ENCODE results near the gene HIP1. TPM values are rescaled to one million over a fixed set of nuclear protein-coding genes. Genes with fewer than 3 reads are reported as not detected.
"Not testable (repeated sequence)": the region's sequence is repeated elsewhere in the genome, so short reads cannot be mapped to it uniquely, and the experiment has no call there.

The HIP1 gene
- total RNA-seq, 1 donor from 2014 or later, result 19.3 TPM

DNA sequence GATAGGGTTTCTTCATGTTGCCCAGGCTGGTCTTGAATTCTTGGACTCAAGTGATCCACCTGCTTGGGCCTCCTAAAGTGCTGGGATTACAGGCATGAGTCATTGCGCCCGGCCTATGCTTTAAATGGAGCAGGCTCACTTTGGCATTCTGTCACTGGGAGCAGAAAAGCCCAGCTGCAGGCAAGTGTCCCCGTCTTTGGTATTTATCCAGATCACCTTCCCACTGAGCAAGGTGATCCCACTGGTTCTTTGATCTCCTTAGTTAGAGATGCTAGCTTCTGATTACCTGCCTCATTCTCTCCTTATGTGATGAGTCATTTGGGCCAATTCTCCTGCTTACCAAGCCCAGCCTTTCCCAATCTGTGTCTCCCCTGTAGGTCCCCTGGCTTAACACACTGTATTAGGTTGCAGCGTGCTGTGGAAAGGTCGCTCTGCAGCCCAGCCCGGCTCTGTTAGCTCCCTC, 207.4 kb downstream of the HIP1 start:
- no peak for DNase-seq (ENCODE audit: low spot score)

DNA sequence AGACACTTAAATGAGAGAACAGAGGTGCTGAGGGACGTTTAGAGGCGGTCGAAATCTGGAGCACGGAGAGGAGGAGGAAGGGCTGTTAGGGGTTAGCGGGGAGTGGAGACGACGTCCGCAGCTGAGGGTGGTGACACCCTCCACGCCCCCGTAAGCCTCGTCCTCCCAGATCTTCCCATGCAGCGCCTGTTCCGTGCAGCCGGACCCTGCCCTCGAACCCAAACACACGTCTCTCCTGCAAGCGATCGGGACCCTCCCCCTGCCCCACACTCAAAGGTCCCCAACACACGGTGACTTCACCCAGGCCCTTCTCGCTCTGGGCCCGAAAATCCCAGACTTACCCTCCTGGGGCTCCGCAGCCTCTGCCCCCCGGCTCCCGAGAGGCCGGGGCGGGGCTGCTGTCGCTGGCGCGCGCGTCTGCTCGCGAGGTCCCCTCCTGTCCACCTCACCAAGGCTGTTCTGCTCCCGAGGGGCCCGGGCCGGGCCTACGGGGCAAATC, 211.5 kb downstream of the HIP1 start:
- not testable (repeated sequence) for DNase-seq (ENCODE audit: low spot score)

DNA sequence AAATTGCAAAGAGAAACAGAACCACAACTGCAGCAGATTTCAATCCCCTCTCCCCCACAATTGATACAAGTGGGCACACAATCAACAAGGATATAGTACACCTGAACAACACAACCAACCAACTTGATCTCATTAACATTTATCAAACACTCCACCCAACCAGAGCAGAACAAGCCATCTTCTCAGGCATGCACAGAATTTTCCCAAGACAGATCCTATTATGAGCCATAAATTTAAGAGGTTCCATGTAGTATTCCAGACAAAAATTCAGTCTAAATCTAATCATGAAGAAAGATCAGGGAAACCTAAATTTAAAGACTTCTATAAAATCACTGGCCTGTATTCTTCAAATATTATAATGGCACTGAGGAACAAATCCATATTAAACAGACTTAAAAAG, 217.0 kb downstream of the HIP1 start:
- not testable (repeated sequence) for DNase-seq (ENCODE audit: low spot score)

DNA sequence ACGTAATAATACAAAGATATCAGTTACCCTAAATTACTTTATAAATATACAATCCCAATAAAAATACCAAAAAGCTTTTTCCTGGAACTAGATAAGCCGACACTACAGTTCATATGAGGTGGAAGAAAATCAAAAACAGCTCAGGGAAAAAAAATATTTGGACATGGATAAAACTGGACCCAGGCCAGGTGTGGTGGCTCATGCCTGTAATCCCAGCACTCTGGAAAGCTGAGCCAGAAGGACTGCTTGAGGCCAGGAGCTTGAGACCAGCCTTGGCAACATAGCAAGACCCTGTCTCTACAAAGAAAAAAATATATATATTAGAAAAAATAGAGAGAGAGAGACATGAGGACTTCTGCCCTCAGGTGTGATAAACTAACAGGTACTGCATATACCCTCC, 219.9 kb downstream of the HIP1 start:
- not testable (repeated sequence) for DNase-seq (ENCODE audit: low spot score)

DNA sequence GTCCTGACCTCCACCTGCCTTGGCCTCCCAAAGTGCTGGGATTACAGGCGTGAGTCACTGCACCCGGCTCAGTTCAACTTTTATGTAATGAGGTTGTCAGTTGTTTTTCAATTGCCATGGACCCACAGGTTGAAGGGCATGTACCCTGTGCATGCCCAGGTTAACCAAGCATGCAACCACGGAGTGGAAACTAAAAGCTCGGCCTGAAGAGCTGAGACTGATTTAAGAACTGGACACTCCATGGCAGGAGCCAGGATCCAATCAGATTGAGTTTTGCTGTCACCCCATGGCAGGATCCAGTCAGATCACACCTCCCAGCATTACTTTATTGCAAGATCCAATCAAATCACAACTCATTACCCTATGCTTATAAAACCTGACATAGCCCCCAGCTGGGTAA, 229.7 kb downstream of the HIP1 start:
- DNase-seq (ENCODE audit: low spot score), result not testable (repeated sequence)

DNA sequence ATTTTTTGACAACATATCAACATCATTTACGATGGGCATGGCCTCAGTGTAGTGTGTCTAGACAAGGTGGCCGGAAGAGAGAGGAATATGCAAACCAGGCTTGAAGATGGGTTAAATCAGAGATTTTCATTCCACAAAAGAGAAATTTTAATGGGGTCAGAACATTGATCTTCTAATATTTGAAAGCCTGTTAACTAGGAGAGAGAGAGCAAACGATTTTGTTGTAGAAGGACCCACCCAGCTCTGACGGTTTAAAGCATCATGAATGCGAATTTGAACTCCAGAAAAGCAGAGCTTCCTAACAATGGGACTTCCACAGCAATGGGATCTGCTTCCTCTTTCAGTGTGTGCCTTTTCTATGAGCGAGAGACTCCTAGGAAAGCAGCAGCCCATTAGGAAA, 246.7 kb downstream of the HIP1 start, which contains the start of gene SPDYE5:
Gene SPDYE5 (plus strand): TSS at position 301 of the 400 bp plus-strand sequence. CDS start 1,728 bp downstream, outside the sequence.
- DNase-seq (ENCODE audit: low spot score), result not testable (repeated sequence)

DNA sequence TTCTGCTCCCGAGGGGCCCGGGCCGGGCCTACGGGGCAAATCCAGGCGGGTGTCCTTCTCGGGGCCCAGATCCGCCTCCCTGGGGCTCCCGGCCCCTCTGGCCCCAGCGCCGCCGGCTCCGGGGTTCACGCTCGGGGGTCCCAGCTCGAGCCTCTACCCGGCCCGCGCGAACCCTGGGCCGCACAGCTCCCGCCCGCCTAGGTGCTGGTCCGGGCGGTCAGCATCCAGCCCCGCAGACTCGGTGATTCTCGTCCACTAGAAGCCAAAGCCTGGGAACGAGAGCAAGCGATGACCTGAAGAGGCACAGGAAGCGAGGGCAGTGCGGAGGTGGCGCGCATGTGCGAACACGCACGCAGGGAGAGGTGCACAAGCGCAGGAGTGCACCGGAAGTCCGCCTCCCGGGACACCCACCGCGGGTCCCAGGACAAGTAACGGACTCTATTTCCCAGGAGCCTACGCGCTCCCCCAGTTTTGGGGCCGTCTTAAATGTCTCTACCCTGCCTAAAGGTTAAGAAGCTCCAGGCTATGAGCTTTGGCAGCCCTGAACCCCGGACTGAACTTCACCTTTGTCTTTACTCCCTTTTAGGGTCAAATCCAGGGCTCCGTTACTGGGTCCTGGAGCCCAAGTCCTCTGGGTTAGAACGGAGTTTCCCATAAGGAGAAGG, 252.6 kb downstream of the HIP1 start, which contains the start of gene POM121C:
Gene POM121C (minus strand): TSS at position 321 of the 665 bp plus-strand sequence. CDS start 44,803 bp downstream, outside the sequence.
- DNase-seq (ENCODE audit: low spot score), result peak; percentile 92

DNA sequence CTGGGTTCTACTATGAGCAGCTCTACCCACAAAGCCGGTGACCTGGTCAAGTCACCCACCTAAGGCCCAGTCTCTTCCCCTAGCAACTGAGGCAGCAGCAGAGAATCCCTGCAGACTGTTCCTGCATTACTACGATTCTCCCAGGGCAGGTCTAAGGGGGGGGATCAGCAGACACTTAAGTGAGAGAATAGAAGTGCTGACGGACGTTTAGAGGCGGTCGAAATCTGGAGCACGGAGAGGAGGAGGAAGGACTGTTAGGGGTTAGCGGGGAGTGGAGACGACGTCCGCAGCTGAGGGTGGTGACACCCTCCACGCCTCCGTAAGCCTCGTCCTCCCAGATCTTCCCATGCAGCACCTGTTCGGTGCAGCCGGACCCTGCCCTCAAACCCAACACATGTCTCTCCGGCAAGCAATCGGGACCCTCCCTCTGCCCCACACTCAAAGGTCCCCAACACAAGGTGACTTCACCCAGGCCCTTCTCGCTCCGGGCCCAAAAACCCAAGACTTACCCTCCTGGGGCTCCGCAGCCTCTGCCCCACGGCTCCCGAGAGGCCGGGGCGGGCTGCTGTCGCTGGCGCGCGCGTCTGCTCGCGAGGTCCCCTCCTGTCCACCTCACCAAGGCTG, 253.3 kb downstream of the HIP1 start:
- not testable (repeated sequence) for DNase-seq (ENCODE audit: low spot score)

Other genes with a start within 250 kb of the HIP1 start
- gene SPDYE5, start 246.6 kb downstream of the HIP1 start, total RNA-seq, result 0.09 TPM
- gene CCL26, start 33.3 kb upstream of the HIP1 start, total RNA-seq, result 0.89 TPM
- 0.92 TPM for gene CCL24, start 74.9 kb upstream of the HIP1 start, total RNA-seq
- 56.4 TPM for gene RHBDD2, start 140.1 kb upstream of the HIP1 start, total RNA-seq
- 195 TPM for gene POR, start 176.2 kb upstream of the HIP1 start, total RNA-seq